HepG2 (cell line): ENCODE data around the gene DLST. TPM values are rescaled to one million over a fixed set of nuclear protein-coding genes. Genes with fewer than 3 reads are reported as not detected.
A peak's percentile ranks its signal among the peaks of the same experiment; 100 is the strongest.

ENCODE experiments used
- CSRNP1 ChIP-seq: sonication (generic); formaldehyde crosslinking; IDR thresholded peaks from 2 replicates; pipeline ENCODE4 v1.8.1; 2023; ENCODE audit warnings: mild to moderate bottlenecking, missing genetic modification reagents
- HMG20A ChIP-seq: IDR thresholded peaks from 2 replicates; pipeline ENCODE4 v1.6.1; 2016; ENCODE audit warnings: borderline replicate concordance
- HOXA5 ChIP-seq: sonication (generic); formaldehyde crosslinking; IDR thresholded peaks from 2 replicates; pipeline ENCODE4 v1.4.0; 2020; ENCODE audit warnings: missing genetic modification reagents
- KDM3A ChIP-seq: IDR thresholded peaks from 2 replicates; pipeline ENCODE4 v1.6.1; 2018; ENCODE audit warnings: low read depth, missing compliant biosample characterization
- MEIS1 ChIP-seq: sonication (generic); formaldehyde crosslinking; IDR thresholded peaks from 2 replicates; pipeline ENCODE4 v1.9.0; 2021; ENCODE audit warnings: mild to moderate bottlenecking, missing genetic modification reagents, moderate library complexity, borderline replicate concordance
- MTA1 ChIP-seq: sonication (generic); formaldehyde crosslinking; IDR thresholded peaks from 2 replicates; pipeline ENCODE4 v1.4.0; 2020; ENCODE audit warnings: missing genetic modification reagents, mild to moderate bottlenecking, borderline replicate concordance
- PBX2 ChIP-seq: IDR thresholded peaks from 2 replicates; pipeline ENCODE4 v1.6.1; 2016; ENCODE audit warnings: control low read depth
- PRMT3 ChIP-seq: sonication (generic); formaldehyde crosslinking; IDR thresholded peaks from 2 replicates; pipeline ENCODE4 v1.8.1; 2022; ENCODE audit warnings: low read depth, mild to moderate bottlenecking, moderate library complexity, missing genetic modification reagents, borderline replicate concordance
- SMARCC2 ChIP-seq: fragments of 450-650 bp; IDR thresholded peaks from 2 replicates; pipeline ENCODE4 v1.6.1; 2017; ENCODE audit warnings: antibody characterized with exemption, mild to moderate bottlenecking
- SMARCE1 ChIP-seq: fragments of 450-650 bp; IDR thresholded peaks from 2 replicates; pipeline ENCODE4 v1.6.1; 2017; ENCODE audit warnings: borderline replicate concordance
- TFDP1 ChIP-seq: IDR thresholded peaks from 2 replicates; pipeline ENCODE4 v1.6.1; 2016; ENCODE audit warnings: missing compliant biosample characterization, missing genetic modification reagents, borderline replicate concordance
- XRCC5 ChIP-seq: fragments of 200-400 bp; formaldehyde crosslinking; optimal IDR thresholded peaks from 2 replicates; pipeline ENCODE3; 2017; ENCODE audit warnings: mild to moderate bottlenecking, low read length
- ZFY ChIP-seq: sonication (generic); formaldehyde crosslinking; IDR thresholded peaks from 2 replicates; pipeline ENCODE4 v1.4.0; 2020; ENCODE audit warnings: missing genetic modification reagents
- ZNF12 ChIP-seq: sonication (generic); formaldehyde crosslinking; IDR thresholded peaks from 2 replicates; pipeline ENCODE4 v1.5.0; 2020; ENCODE audit warnings: missing genetic modification reagents
- polyA plus RNA-seq, 8 experiments: library from polyadenylated mRNA; depleted of rRNA in 3 of 8; stranded (reverse) in 7 of 8; unstranded in 1 of 8; fragments of >200 nt; fragmentation: Illumina TruSeq in 4 of 8; extraction: Trizol in 4 of 8; gene quantifications; 2 replicates each; pipeline versions ENCODE4 v1.2.1 to v1.2.3, GENCODE V29; 2011 to 2016; ENCODE audit warnings: low read depth in 4 of 8, missing spikeins in 1 of 8, mixed read lengths in 1 of 8; ENCODE audit not compliant: insufficient read depth in 1 of 8
- total RNA-seq, 5 experiments: library from RNA; depleted of rRNA; stranded (reverse); fragments of >200 nt; fragmentation: Illumina TruSeq; extraction: Trizol; gene quantifications; 2 replicates each; pipeline ENCODE4 v1.2.3, GENCODE V29; 2016; ENCODE audit warnings: low read depth in 1 of 5
- TF ChIP-seq, protein P1 (sequence below): sonication (generic); formaldehyde crosslinking; IDR thresholded peaks from 2 replicates; pipeline ENCODE4 v1.5.0; 2020; ENCODE audit warnings: mild to moderate bottlenecking, missing genetic modification reagents
- TF ChIP-seq, protein P2 (sequence below): sonication (generic); formaldehyde crosslinking; IDR thresholded peaks from 2 replicates; pipeline ENCODE4 v1.4.0; 2020; ENCODE audit warnings: missing genetic modification reagents, borderline replicate concordance
- TF ChIP-seq, protein P3 (sequence below): sonication (generic); formaldehyde crosslinking; IDR thresholded peaks from 2 replicates; pipeline ENCODE4 v1.4.0; 2020; ENCODE audit warnings: mild to moderate bottlenecking, missing genetic modification reagents
- TF ChIP-seq, protein P4 (sequence below): sonication (generic); formaldehyde crosslinking; IDR thresholded peaks from 2 replicates; pipeline ENCODE4 v1.4.0; 2020; ENCODE audit warnings: missing genetic modification reagents, mild to moderate bottlenecking, borderline replicate concordance

DLST gene
- total and polyA plus RNA-seq, 2 of the 13 experiments (the other 11 are each of a cell fraction or from before 2014, with no cell fraction given), result 56.5 to 94.3 TPM

- TF ChIP-seq, protein P1, sequence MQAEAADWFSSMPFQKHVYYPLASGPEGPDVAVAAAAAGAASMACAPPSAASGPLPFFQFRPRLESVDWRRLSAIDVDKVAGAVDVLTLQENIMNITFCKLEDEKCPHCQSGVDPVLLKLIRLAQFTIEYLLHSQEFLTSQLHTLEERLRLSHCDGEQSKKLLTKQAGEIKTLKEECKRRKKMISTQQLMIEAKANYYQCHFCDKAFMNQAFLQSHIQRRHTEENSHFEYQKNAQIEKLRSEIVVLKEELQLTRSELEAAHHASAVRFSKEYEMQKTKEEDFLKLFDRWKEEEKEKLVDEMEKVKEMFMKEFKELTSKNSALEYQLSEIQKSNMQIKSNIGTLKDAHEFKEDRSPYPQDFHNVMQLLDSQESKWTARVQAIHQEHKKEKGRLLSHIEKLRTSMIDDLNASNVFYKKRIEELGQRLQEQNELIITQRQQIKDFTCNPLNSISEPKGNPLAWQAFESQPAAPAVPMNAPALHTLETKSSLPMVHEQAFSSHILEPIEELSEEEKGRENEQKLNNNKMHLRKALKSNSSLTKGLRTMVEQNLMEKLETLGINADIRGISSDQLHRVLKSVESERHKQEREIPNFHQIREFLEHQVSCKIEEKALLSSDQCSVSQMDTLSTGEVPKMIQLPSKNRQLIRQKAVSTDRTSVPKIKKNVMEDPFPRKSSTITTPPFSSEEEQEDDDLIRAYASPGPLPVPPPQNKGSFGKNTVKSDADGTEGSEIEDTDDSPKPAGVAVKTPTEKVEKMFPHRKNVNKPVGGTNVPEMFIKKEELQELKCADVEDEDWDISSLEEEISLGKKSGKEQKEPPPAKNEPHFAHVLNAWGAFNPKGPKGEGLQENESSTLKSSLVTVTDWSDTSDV (CRISPR knock-in tag), result no peak
- TF ChIP-seq XRCC5 (no peak), MEIS1 (CRISPR knock-in tag) (no peak), HOXA5 (CRISPR knock-in tag) (no peak), CSRNP1 (CRISPR knock-in tag) (0 out of 2 replicates have a peak, but pooled peaks have one; percentile 24), MTA1 (CRISPR knock-in tag) (no peak), SMARCC2 (no peak), HMG20A (peak; percentile 18; the same call in 1 of the 2 replicates), PBX2 (CRISPR knock-in tag) (no peak), PRMT3 (CRISPR knock-in tag) (no peak), TFDP1 (CRISPR knock-in tag) (no peak), ZFY (CRISPR knock-in tag) (peak; percentile 78), ZNF12 (CRISPR knock-in tag) (no peak), SMARCE1 (no peak), KDM3A (CRISPR knock-in tag) (no peak)
- TF ChIP-seq, protein P2, sequence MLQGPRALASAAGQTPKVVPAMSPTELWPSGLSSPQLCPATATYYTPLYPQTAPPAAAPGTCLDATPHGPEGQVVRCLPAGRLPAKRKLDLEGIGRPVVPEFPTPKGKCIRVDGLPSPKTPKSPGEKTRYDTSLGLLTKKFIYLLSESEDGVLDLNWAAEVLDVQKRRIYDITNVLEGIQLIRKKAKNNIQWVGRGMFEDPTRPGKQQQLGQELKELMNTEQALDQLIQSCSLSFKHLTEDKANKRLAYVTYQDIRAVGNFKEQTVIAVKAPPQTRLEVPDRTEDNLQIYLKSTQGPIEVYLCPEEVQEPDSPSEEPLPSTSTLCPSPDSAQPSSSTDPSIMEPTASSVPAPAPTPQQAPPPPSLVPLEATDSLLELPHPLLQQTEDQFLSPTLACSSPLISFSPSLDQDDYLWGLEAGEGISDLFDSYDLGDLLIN, result no peak
- TF ChIP-seq, protein P3, sequence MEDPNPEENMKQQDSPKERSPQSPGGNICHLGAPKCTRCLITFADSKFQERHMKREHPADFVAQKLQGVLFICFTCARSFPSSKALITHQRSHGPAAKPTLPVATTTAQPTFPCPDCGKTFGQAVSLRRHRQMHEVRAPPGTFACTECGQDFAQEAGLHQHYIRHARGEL (CRISPR knock-in tag), result no peak
- TF ChIP-seq, protein P4, sequence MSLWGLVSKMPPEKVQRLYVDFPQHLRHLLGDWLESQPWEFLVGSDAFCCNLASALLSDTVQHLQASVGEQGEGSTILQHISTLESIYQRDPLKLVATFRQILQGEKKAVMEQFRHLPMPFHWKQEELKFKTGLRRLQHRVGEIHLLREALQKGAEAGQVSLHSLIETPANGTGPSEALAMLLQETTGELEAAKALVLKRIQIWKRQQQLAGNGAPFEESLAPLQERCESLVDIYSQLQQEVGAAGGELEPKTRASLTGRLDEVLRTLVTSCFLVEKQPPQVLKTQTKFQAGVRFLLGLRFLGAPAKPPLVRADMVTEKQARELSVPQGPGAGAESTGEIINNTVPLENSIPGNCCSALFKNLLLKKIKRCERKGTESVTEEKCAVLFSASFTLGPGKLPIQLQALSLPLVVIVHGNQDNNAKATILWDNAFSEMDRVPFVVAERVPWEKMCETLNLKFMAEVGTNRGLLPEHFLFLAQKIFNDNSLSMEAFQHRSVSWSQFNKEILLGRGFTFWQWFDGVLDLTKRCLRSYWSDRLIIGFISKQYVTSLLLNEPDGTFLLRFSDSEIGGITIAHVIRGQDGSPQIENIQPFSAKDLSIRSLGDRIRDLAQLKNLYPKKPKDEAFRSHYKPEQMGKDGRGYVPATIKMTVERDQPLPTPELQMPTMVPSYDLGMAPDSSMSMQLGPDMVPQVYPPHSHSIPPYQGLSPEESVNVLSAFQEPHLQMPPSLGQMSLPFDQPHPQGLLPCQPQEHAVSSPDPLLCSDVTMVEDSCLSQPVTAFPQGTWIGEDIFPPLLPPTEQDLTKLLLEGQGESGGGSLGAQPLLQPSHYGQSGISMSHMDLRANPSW (CRISPR knock-in tag), result no peak
Measured at GRCh38 chr14:74950795-74951442, 69.2 kb downstream of the DLST start (continued).
